Suprapubic skin (tissue), 4 donors: Measurements from ENCODE around the gene ASTN2. TPM values are rescaled to one million over a fixed set of nuclear protein-coding genes. Genes with fewer than 3 reads are reported as not detected.

Experiments
- DNase-seq, 2 donors: peaks; one replicate each; pipeline ENCODE4 v3.0.0-alpha.2; 2019; ENCODE audit warnings: low spot score in 2 of 2
- H3K27ac ChIP-seq: fragments of 200-600 bp; sonication (generic); one replicate; pipeline ENCODE4 v1.5.1; 2019
- H3K27me3 ChIP-seq: fragments of 200-600 bp; sonication (generic); one replicate; pipeline ENCODE4 v1.5.1; 2019
- H3K36me3 ChIP-seq: fragments of 200-600 bp; sonication (generic); one replicate; pipeline ENCODE4 v1.5.1; 2019
- H3K4me1 ChIP-seq: fragments of 200-600 bp; sonication (generic); one replicate; pipeline ENCODE4 v1.5.1; 2019
- H3K4me3 ChIP-seq: fragments of 200-600 bp; sonication (generic); one replicate; pipeline ENCODE4 v1.5.1; 2019; ENCODE audit warnings: mild to moderate bottlenecking
- H3K9me3 ChIP-seq: fragments of 200-600 bp; sonication (generic); one replicate; pipeline ENCODE4 v1.5.1; 2019
- EP300 ChIP-seq: sonication (generic); formaldehyde crosslinking; IDR thresholded peaks from one replicate; pipeline ENCODE4 v1.6.1; 2017; ENCODE audit warnings: antibody characterized with exemption
- POLR2A ChIP-seq, 2 donors: fragments of 450-650 bp; IDR thresholded peaks; one replicate each; pipeline ENCODE4 v1.6.1; 2017; ENCODE audit warnings: antibody characterized with exemption in 2 of 2, mild to moderate bottlenecking in 2 of 2, moderate library complexity in 2 of 2
- POLR2AphosphoS5 ChIP-seq, 3 donors: sonication (generic); formaldehyde crosslinking; IDR thresholded peaks; one replicate each; pipeline ENCODE4 v1.6.1; 2017; ENCODE audit warnings: antibody characterized with exemption in 3 of 3
- WGBS: methylation state at CpG from one replicate; pipeline ENCODE4 v1.1.5; 2018; 5-methylcytosine and 5-hydroxymethylcytosine counted together
- total RNA-seq, 4 donors: library from RNA; depleted of rRNA; stranded (reverse); fragments of >200 nt; gene quantifications; one replicate each; pipeline ENCODE4 v1.1.0, GENCODE V29; 2016
- TF ChIP-seq, protein P1 (sequence below), 2 donors: fragments of 200-600 bp in 1 of 2; fragments of 450-650 bp in 1 of 2; sonication (generic) in 1 of 2; IDR thresholded peaks; one replicate each; pipeline ENCODE4 v1.5.1; 2016 to 2019; ENCODE audit warnings: antibody characterized with exemption in 2 of 2, mild to moderate bottlenecking in 1 of 2, moderate library complexity in 1 of 2

The ASTN2 gene
- total RNA-seq, 4 donors from 2014 or later, result 2.0 to 6.9 (median 3.8) TPM

GRCh38 chr9:116939614-116940013, 475.2 kb downstream of the ASTN2 start:
- Histone ChIP-seq H3K27me3 (no peaks in the 10 kb centered on the region), H3K4me3 (no peak overlapping the region), H3K27ac (no peak overlapping the region), H3K36me3 (no peaks in the 10 kb centered on the region), H3K9me3 (no peaks in the 10 kb centered on the region), H3K4me1 (no peaks in the 10 kb centered on the region)
- TF ChIP-seq EP300 (no peak), POLR2AphosphoS5 (IDR thresholded peaks at IDR 0.05) (no peak), POLR2A (IDR thresholded peaks at IDR 0.05) (no peak)
- TF ChIP-seq, protein P1, sequence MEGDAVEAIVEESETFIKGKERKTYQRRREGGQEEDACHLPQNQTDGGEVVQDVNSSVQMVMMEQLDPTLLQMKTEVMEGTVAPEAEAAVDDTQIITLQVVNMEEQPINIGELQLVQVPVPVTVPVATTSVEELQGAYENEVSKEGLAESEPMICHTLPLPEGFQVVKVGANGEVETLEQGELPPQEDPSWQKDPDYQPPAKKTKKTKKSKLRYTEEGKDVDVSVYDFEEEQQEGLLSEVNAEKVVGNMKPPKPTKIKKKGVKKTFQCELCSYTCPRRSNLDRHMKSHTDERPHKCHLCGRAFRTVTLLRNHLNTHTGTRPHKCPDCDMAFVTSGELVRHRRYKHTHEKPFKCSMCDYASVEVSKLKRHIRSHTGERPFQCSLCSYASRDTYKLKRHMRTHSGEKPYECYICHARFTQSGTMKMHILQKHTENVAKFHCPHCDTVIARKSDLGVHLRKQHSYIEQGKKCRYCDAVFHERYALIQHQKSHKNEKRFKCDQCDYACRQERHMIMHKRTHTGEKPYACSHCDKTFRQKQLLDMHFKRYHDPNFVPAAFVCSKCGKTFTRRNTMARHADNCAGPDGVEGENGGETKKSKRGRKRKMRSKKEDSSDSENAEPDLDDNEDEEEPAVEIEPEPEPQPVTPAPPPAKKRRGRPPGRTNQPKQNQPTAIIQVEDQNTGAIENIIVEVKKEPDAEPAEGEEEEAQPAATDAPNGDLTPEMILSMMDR (IDR thresholded peaks at IDR 0.05), result no peak
- DNase-seq, result no peak
- 87% methylated on average over 3 of the region's 3 CpGs for WGBS

GRCh38 chr9:116939161-116939560, 475.7 kb downstream of the ASTN2 start:
- no peaks in the 10 kb centered on the region for H3K36me3 ChIP-seq
- TF ChIP-seq, protein P1 (IDR thresholded peaks at IDR 0.05), result no peak
- no peak for DNase-seq
- no peak overlapping the region for H3K4me3 ChIP-seq
- no peak overlapping the region for H3K27ac ChIP-seq
- H3K27me3 ChIP-seq, result no peaks in the 10 kb centered on the region
- 88% methylated on average over 1 of the region's 1 CpG for whole genome bisulfite sequencing
- H3K4me1 ChIP-seq, result no peaks in the 10 kb centered on the region
- no peaks in the 10 kb centered on the region for H3K9me3 ChIP-seq

DNA sequence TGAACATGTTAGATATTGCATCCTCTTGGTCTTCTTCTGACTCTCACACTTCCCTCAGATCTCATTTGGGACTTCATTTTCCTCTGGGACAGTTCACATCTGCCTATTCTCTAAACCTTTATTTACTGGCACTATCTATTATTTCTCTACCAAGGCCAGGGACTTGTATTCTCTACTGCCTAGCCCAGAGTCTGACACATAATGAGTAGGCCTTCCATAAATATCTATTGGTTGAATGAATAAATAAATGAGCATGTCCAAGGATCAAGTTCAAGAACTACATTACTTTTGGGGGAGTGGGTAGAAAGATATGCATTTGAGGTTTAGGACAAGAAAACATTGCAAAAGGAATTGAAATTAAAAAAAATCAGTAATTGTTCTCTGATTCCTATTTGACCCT, 477.5 kb downstream of the ASTN2 start:
- no peak overlapping the region for H3K4me3 ChIP-seq

GRCh38 chr9:116935149-116935897, 479.5 kb downstream of the ASTN2 start:
- Histone ChIP-seq H3K27me3 (no peaks in the 10 kb centered on the region), H3K36me3 (no peaks in the 10 kb centered on the region), H3K4me1 (no peaks in the 10 kb centered on the region), H3K9me3 (no peaks in the 10 kb centered on the region), H3K27ac (no peak overlapping the region), H3K4me3 (no peak overlapping the region)
- TF ChIP-seq POLR2AphosphoS5 (IDR thresholded peaks at IDR 0.05), result no peak
- no peak for TF ChIP-seq EP300
- TF ChIP-seq, protein P1 (IDR thresholded peaks at IDR 0.05), result no peak
- TF ChIP-seq POLR2A (IDR thresholded peaks at IDR 0.05), result no peak
- DNase-seq, result no peak
- WGBS, result 59% methylated on average over 5 of the region's 5 CpGs

More for the DNA sequence above, 477.5 kb downstream of the ASTN2 start:
- H3K27me3 ChIP-seq, result no peaks in the 10 kb centered on the region
- H3K27ac ChIP-seq, result no peak overlapping the region
- no peaks in the 10 kb centered on the region for H3K9me3 ChIP-seq
- TF ChIP-seq, protein P1 (IDR thresholded peaks at IDR 0.05), result no peak
- TF ChIP-seq POLR2AphosphoS5 (IDR thresholded peaks at IDR 0.05), result no peak
- no peak for TF ChIP-seq EP300
- no peak for TF ChIP-seq POLR2A (IDR thresholded peaks at IDR 0.05)
- H3K4me1 ChIP-seq, result no peaks in the 10 kb centered on the region
- DNase-seq, result no peak
- H3K36me3 ChIP-seq, result no peaks in the 10 kb centered on the region

DNA sequence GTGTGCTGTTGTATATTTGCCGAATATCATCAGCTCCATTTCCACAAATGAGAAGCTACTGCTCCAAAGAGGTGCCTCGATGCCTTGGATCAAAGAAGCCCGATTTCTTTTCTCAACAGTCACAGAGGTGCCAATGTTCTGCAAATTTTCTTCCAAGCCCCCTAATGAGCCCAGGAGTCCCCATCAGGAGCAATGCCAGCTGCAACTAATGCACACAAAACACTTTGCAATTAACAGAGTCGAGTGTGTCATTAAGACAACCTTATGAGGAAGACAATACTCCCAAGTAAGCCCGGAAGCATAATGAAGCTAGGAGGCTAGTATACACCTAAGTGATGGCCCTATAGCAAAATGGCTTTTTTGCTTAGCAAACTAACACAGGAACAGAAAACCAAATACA, 480.7 kb downstream of the ASTN2 start:
- Histone ChIP-seq H3K27ac (no peak overlapping the region), H3K36me3 (no peaks in the 10 kb centered on the region), H3K4me1 (no peaks in the 10 kb centered on the region), H3K4me3 (no peak overlapping the region), H3K9me3 (no peaks in the 10 kb centered on the region), H3K27me3 (no peaks in the 10 kb centered on the region)
- WGBS, result 89% methylated on average over 5 of the region's 5 CpGs
- TF ChIP-seq EP300 (no peak), POLR2A (IDR thresholded peaks at IDR 0.05) (no peak), POLR2AphosphoS5 (IDR thresholded peaks at IDR 0.05) (no peak)
- TF ChIP-seq, protein P1 (IDR thresholded peaks at IDR 0.05), result no peak
- DNase-seq, result no peak
